GM19043 (cell line): ENCODE results near the gene WNT3.
"Not testable (repeated sequence)": the region's sequence is repeated elsewhere in the genome, so short reads cannot be mapped to it uniquely, and the experiment has no call there.

Source experiments
- ATAC-seq: cut with Tn5 transposase; IDR thresholded peaks from one replicate; pipeline ENCODE4 v1.9.1; 2021; ENCODE audit warnings: low read depth; ENCODE audit not compliant: unreplicated experiment

WNT3 gene

GRCh38 chr17:46818316-46818928 is at the start of gene WNT3:
Gene WNT3 (minus strand): TSS chr17:46818692. CDS start chr17:46818597, 95 bp downstream.
- ATAC-seq, result no peak

- no peak for ATAC-seq
Observed at GRCh38 chr17:46866747-46867146, 48.3 kb upstream of the WNT3 start.

- no peak for ATAC-seq
Observed at GRCh38 chr17:46866325-46866724, 47.8 kb upstream of the WNT3 start.

- ATAC-seq, result no peak
Observed at GRCh38 chr17:46865100-46865499, 46.6 kb upstream of the WNT3 start.

GRCh38 chr17:46863383-46864121 is 45.1 kb upstream of the WNT3 start:
- ATAC-seq, result no peak

GRCh38 chr17:46862949-46863348 is 44.5 kb upstream of the WNT3 start:
- ATAC-seq, result no peak

- no peak for ATAC-seq
Observed at GRCh38 chr17:46859996-46860395, 41.5 kb upstream of the WNT3 start.

- ATAC-seq, result no peak
Observed at GRCh38 chr17:46857600-46857999, 39.1 kb upstream of the WNT3 start.

GRCh38 chr17:46854948-46855347 is 36.5 kb upstream of the WNT3 start:
- no peak for ATAC-seq

GRCh38 chr17:46854515-46854914 is 36.0 kb upstream of the WNT3 start:
- ATAC-seq, result no peak

GRCh38 chr17:46853896-46854444 is 35.5 kb upstream of the WNT3 start:
- ATAC-seq, result no peak

- ATAC-seq, result no peak
Observed at GRCh38 chr17:46851029-46851741, 32.7 kb upstream of the WNT3 start, which contains the start of gene WNT9B. Gene WNT9B (plus strand): TSS chr17:46851583. CDS start chr17:46851639, 56 bp downstream.

- ATAC-seq, result no peak
Observed at GRCh38 chr17:46850688-46851028, 32.2 kb upstream of the WNT3 start.

- ATAC-seq, result no peak
Observed at GRCh38 chr17:46848534-46848933, 30.0 kb upstream of the WNT3 start.

GRCh38 chr17:46847204-46848191 is 29.0 kb upstream of the WNT3 start:
- no peak for ATAC-seq

- ATAC-seq, result no peak
Observed at GRCh38 chr17:46842835-46843234, 24.3 kb upstream of the WNT3 start.

- no peak for ATAC-seq
Observed at GRCh38 chr17:46841561-46842379, 23.3 kb upstream of the WNT3 start.

GRCh38 chr17:46840596-46840995 is 22.1 kb upstream of the WNT3 start:
- not testable (repeated sequence) for ATAC-seq

- no peak for ATAC-seq
Observed at GRCh38 chr17:46839211-46839610, 20.7 kb upstream of the WNT3 start.
